ENCODE data around the gene SLC25A23.
"Not testable (repeated sequence)": the region's sequence is repeated elsewhere in the genome, so short reads cannot be mapped to it uniquely, and the experiment has no call there.

Gene SLC25A23

GRCh38 chr19:6459262-6460098 lies at the start of gene SLC25A23:
Gene SLC25A23 (minus strand): TSS chr19:6459792. CDS start chr19:6459628, 164 bp downstream.
- Mint-ChIP-seq H3K4me1 (peaks cover 26% of the 10 kb centered on the region), H3K4me3 (peak within 1 kb of the TSS; percentile 94), H3K9me3 (no peaks in the 10 kb centered on the region), H3K27me3 (no peaks in the 10 kb centered on the region), H3K36me3 (ENCODE audit: insufficient read depth) (peaks cover 14% of the 10 kb centered on the region), H3K27ac (ENCODE audit: low read depth) (peak within 1 kb of the TSS; percentile 93)
- no peak for DNase-seq (ENCODE audit: low spot score in 2 of 2)
- ATAC-seq (replicated peaks; ENCODE audit: extremely low read depth, poor library complexity, severe bottlenecking): no peak

GRCh38 chr19:6508028-6508771 lies 48.6 kb upstream of the SLC25A23 start:
- H3K4me3 Mint-ChIP-seq; ATAC-seq (replicated peaks; ENCODE audit: extremely low read depth, poor library complexity, severe bottlenecking); H3K27me3 Mint-ChIP-seq; H3K27ac Mint-ChIP-seq (ENCODE audit: low read depth); H3K4me1 Mint-ChIP-seq; H3K9me3 Mint-ChIP-seq; H3K36me3 Mint-ChIP-seq (ENCODE audit: insufficient read depth); DNase-seq (ENCODE audit: low spot score in 2 of 2): not testable (repeated sequence)

- no peak for ATAC-seq (replicated peaks; ENCODE audit: extremely low read depth, poor library complexity, severe bottlenecking)
- no peak for DNase-seq (ENCODE audit: low spot score in 2 of 2)
- peak overlapping the region; percentile 62 for H3K27ac Mint-ChIP-seq (ENCODE audit: low read depth)
- peaks cover 3% of the 10 kb centered on the region for H3K36me3 Mint-ChIP-seq (ENCODE audit: insufficient read depth)
- no peaks in the 10 kb centered on the region for H3K27me3 Mint-ChIP-seq
- peak overlapping the region; percentile 89 for H3K4me3 Mint-ChIP-seq
- peaks cover 23% of the 10 kb centered on the region for H3K4me1 Mint-ChIP-seq
- no peaks in the 10 kb centered on the region for H3K9me3 Mint-ChIP-seq
Observed at GRCh38 chr19:6503407-6504201, 44.0 kb upstream of the SLC25A23 start.

GRCh38 chr19:6501740-6502648 lies 42.4 kb upstream of the SLC25A23 start, which contains the start of gene TUBB4A:
Gene TUBB4A (minus strand): TSS chr19:6502309. CDS start chr19:6502212, 97 bp downstream.
- DNase-seq (ENCODE audit: low spot score in 2 of 2) (peak in 1 of 2 donors; percentile 11), ATAC-seq (replicated peaks; ENCODE audit: extremely low read depth, poor library complexity, severe bottlenecking) (peak; percentile 33)
- Mint-ChIP-seq H3K27me3 (no peaks in the 10 kb centered on the region), H3K9me3 (no peaks in the 10 kb centered on the region), H3K4me1 (peaks cover 28% of the 10 kb centered on the region), H3K36me3 (ENCODE audit: insufficient read depth) (peaks cover 6% of the 10 kb centered on the region), H3K4me3 (peak within 1 kb of the TSS; percentile 89), H3K27ac (ENCODE audit: low read depth) (peak within 1 kb of the TSS; percentile 62)

- Mint-ChIP-seq H3K27me3 (no peaks in the 10 kb centered on the region), H3K36me3 (ENCODE audit: insufficient read depth) (peaks cover 6% of the 10 kb centered on the region), H3K4me1 (peaks cover 28% of the 10 kb centered on the region), H3K9me3 (no peaks in the 10 kb centered on the region), H3K27ac (ENCODE audit: low read depth) (peak overlapping the region; percentile 58), H3K4me3 (peak overlapping the region; percentile 89)
- no peak for DNase-seq (ENCODE audit: low spot score in 2 of 2)
- ATAC-seq (replicated peaks; ENCODE audit: extremely low read depth, poor library complexity, severe bottlenecking): no peak
Observed at GRCh38 chr19:6500837-6501739, 41.5 kb upstream of the SLC25A23 start.

GRCh38 chr19:6499052-6499790 lies 39.6 kb upstream of the SLC25A23 start:
- no peak for ATAC-seq (replicated peaks; ENCODE audit: extremely low read depth, poor library complexity, severe bottlenecking)
- no peaks in the 10 kb centered on the region for H3K27me3 Mint-ChIP-seq
- no peak for DNase-seq (ENCODE audit: low spot score in 2 of 2)
- peaks cover 9% of the 10 kb centered on the region for H3K36me3 Mint-ChIP-seq (ENCODE audit: insufficient read depth)
- H3K4me1 Mint-ChIP-seq: peaks cover 22% of the 10 kb centered on the region
- no peak overlapping the region for H3K4me3 Mint-ChIP-seq
- no peak overlapping the region for H3K27ac Mint-ChIP-seq (ENCODE audit: low read depth)
- H3K9me3 Mint-ChIP-seq: no peaks in the 10 kb centered on the region

GRCh38 chr19:6498294-6499036 lies 38.9 kb upstream of the SLC25A23 start:
- Mint-ChIP-seq H3K27me3 (no peaks in the 10 kb centered on the region), H3K4me1 (peaks cover 22% of the 10 kb centered on the region), H3K9me3 (no peaks in the 10 kb centered on the region), H3K27ac (ENCODE audit: low read depth) (no peak overlapping the region), H3K36me3 (ENCODE audit: insufficient read depth) (peaks cover 9% of the 10 kb centered on the region), H3K4me3 (no peak overlapping the region)
- no peak for ATAC-seq (replicated peaks; ENCODE audit: extremely low read depth, poor library complexity, severe bottlenecking)
- no peak for DNase-seq (ENCODE audit: low spot score in 2 of 2)

GRCh38 chr19:6495947-6496346 lies 36.4 kb upstream of the SLC25A23 start:
- H3K27ac Mint-ChIP-seq (ENCODE audit: low read depth): no peak overlapping the region
- peaks cover 7% of the 10 kb centered on the region for H3K36me3 Mint-ChIP-seq (ENCODE audit: insufficient read depth)

GRCh38 chr19:6494438-6495036 lies 34.9 kb upstream of the SLC25A23 start:
- no peak overlapping the region for H3K27ac Mint-ChIP-seq (ENCODE audit: low read depth)

More at GRCh38 chr19:6495947-6496346, 36.4 kb upstream of the SLC25A23 start:
- Mint-ChIP-seq H3K4me3 (no peak overlapping the region), H3K4me1 (peaks cover 15% of the 10 kb centered on the region), H3K27me3 (no peaks in the 10 kb centered on the region), H3K9me3 (no peaks in the 10 kb centered on the region)
- DNase-seq (ENCODE audit: low spot score in 2 of 2) (no peak), ATAC-seq (replicated peaks; ENCODE audit: extremely low read depth, poor library complexity, severe bottlenecking) (no peak)

More at GRCh38 chr19:6494438-6495036, 34.9 kb upstream of the SLC25A23 start:
- ATAC-seq (replicated peaks; ENCODE audit: extremely low read depth, poor library complexity, severe bottlenecking) (no peak), DNase-seq (ENCODE audit: low spot score in 2 of 2) (no peak)
- peaks cover 26% of the 10 kb centered on the region for H3K4me1 Mint-ChIP-seq
- H3K27me3 Mint-ChIP-seq: no peaks in the 10 kb centered on the region
- H3K36me3 Mint-ChIP-seq (ENCODE audit: insufficient read depth): peaks cover 10% of the 10 kb centered on the region
- no peaks in the 10 kb centered on the region for H3K9me3 Mint-ChIP-seq
- H3K4me3 Mint-ChIP-seq: no peak overlapping the region
